ENCODE results near the gene GEMIN8.

GEMIN8 gene

DNA sequence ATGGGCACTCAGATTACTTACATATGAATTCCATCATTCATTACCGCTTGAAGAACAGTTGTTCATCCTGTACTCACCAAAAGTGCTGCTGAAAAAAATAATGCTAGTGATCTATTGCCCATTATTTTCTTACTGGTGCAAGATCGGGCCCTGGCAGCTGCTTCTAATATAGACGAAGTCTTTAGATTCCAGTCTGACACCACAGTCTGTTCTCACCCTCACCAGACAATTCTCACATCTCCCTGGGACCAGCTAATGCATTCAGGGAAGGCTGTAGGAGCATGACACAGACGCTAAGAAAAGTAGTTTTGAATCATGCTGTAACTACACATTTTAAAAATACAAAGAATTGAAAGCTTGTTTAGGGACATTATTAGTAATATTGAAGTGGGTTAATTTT is 13.8 kb downstream of the GEMIN8 start:
- DNase-seq (ENCODE audit: low spot score) = no peak

DNA sequence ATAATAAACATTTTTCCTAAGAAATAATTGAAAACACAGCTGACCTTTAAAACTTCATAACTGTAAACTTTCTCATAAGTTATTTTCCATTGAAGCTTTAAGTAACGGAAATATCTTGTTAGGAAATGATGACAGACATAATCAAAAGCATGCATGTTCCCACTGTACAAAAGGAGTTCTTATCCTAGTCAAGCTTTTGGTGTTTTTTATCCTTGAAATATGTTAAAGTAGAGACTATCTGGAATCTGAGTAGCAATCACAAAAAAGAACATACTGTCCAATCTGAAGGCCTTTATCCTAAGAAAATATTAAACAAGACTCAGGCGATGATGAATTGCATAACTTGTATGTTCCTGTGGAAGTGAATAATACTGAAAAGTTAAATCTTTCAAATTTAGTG is 14.4 kb downstream of the GEMIN8 start:
- DNase-seq (ENCODE audit: low spot score) = no peak

- DNase-seq (ENCODE audit: low spot score) = no peak
Observed at GRCh38 chrX:14014526-14014925, 15.2 kb downstream of the GEMIN8 start.

DNA sequence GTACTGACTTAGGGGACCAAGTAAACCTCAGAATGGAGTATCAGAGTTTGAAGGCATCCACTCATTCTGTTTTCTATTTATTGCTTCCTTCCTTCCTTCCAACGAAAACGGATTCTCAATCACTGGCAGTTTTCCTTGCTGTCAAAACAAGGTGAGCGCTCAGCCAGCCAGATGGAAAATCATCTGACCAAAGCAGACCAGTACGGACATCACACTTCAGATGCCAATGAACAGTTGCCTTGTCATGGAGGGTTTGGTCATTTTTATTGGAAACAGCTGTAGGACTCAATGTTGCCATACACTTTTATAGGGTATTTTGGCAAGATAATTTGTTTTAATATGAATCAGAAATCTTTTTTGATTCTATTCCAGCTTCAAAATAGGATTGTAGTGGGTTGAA is 16.6 kb downstream of the GEMIN8 start:
- no peak for DNase-seq (ENCODE audit: low spot score)

DNA sequence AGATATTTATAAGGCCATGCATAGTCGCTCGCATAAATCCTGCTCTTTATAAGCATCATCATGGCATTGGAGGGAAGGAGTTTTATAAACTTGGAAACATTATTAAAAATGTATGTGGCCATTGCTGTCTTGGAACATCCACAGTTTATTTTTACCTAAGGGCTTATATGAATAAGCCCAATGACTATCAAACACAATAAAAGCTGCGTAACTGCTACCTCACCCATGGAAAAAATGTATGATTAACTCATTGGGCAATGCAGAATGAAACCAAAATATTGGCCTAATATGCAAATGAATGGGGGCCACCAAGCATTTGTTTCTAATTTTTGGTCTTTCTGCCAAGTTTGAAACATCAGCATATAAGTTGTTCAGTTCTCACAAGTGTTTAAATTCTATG is 19.1 kb downstream of the GEMIN8 start:
- DNase-seq (ENCODE audit: low spot score) = no peak

- DNase-seq (ENCODE audit: low spot score) = no peak
Observed at GRCh38 chrX:14006540-14006939, 23.2 kb downstream of the GEMIN8 start.

DNA sequence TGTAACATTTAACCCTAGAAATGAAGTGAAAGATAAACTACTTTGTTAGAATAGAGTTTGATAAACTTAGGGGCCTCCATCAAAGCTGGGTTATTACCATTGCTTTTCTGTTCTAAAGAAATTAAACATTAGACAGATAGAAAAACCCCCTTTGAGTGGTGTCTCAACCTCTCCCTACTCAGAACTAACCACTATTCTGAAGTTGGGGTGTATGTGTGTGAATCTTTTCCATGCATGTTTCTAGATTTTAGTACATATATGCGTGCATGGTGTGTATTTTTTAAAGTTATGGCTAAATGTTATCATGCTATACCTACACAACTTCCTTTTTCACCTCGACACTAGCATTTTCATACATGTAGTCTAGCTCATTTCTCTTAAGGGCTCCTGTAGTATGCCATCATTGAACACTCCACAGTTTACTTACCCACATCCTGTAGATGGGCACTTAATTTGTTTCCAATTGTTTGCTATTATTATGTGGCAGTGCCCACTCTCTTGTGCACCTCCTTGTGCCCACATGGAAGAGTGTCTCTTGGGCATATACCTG is 25.7 kb downstream of the GEMIN8 start:
- no peak for DNase-seq (ENCODE audit: low spot score)

GRCh38 chrX:14003028-14003427 is 26.7 kb downstream of the GEMIN8 start:
- no peak for DNase-seq (ENCODE audit: low spot score)

DNA sequence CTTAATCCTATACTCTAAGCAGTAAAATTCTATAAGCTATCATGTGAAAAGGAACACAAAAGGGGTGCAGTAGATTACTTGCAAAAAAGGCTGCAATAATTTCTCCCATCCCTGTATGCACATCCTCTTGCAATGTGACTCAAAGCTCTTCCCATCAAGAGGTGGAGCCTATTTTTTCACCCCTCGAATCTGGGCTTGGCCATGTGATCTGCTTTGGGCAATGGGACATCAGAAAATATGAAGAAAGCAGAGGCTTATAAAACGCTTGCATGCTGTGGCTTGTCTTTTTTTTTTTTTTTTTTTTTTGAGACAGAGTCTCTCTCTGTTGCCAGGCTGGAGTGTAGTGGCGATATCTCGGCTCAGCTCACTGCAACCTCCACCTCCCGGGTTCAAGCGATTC is 33.0 kb downstream of the GEMIN8 start:
- DNase-seq (ENCODE audit: low spot score) = no peak

DNA sequence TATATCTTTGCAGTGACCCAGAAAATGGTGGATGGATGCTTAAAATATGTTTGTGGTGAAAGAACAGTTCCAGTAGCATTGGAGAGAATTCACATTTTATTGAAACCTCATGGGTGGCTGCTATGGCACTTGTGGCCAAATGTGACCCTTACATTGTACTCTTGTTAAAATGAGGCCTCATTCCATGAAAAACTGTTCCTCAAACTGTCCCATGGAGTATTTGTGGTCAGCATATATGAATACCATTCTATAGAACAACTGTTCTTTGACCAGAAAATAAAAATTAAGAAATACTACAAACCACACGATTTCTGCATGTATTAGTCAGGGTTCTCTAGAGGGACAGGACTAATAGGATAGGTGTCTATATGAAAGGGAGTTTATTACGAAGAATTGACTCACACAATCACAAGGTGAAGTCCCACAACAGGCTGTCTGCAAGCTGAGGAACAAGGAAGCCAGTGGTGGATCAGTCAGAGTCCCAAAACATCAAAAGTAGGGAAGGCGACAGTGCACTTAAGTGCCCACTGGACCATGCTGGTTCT is 35.1 kb downstream of the GEMIN8 start:
- no peak for DNase-seq (ENCODE audit: low spot score)

- DNase-seq (ENCODE audit: low spot score) = no peak
Observed at GRCh38 chrX:13994104-13994503, 35.6 kb downstream of the GEMIN8 start.

- no peak for DNase-seq (ENCODE audit: low spot score)
Observed at GRCh38 chrX:13990126-13990800, 39.4 kb downstream of the GEMIN8 start.

DNA sequence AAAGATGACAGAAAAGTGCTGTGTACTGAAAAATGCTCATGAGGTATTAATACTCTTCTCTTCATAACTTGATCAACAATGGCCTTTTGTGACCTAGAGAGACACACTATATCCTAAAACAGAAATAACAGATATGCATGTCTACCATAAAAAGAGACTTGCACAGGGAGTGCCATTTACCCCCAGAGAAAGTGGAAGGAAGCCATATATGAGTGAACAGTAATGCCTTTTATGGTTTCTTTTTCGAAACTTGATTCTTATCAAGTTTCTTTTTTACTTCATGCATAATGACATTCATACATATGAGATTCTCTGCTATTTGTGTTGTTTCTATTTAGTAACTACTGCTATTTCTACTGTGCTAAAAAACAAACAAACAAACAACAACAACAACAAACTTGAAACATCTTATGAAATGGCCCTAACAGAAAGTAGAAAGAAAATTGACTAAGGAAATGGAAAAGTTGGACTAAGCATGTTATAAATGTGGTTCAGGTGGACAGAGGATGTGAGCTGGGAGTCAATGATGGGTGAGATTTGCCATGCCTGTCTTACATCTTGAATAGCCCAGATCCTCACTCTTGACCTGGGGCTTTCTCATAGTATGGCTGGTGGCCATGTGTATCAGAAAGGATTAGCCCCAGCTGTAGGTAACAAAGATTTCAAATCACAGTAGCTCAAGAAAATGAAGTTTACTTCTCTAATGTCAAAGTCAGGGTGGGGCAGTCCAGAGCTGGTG is 43.8 kb downstream of the GEMIN8 start:
- DNase-seq (ENCODE audit: low spot score) = no peak

DNA sequence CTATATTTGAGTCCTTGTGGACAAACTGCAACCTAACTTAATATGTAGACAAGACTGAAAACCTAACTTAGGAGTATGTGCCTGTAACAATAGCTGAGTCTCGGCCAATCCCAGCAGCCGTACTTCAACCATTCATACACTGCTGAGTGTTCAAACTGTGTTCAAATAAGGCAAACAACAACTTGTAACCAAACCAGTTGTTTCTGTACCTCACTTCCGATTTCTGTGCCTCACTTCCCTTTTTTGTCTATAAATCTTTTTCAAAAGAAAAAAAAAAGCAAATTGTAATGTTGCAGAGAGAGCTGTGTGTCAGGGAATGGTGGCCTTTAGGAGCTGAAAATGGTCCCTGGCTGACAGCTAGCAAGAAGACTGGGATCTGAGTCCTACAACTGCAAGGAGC is 46.0 kb downstream of the GEMIN8 start:
- no peak for DNase-seq (ENCODE audit: low spot score)

- no peak for DNase-seq (ENCODE audit: low spot score)
Observed at GRCh38 chrX:13968198-13968597, 61.5 kb downstream of the GEMIN8 start.

- no peak for DNase-seq (ENCODE audit: low spot score)
Observed at GRCh38 chrX:13967636-13968035, 62.1 kb downstream of the GEMIN8 start.

DNA sequence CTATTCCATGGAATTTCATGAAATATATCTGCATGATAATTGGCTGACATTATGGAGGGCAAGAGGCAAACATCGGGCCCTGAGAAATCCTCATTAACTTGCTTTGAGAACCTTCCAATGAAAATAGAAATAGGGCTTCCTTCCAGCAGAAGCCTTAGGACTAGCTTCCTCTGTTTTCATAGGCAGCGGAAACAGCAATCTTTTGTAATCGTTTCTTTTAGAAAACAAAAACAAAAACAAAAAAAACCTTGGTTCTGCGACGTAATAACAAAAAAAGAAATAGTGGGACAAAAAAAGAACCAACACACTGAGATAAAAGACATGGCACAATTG is 62.9 kb downstream of the GEMIN8 start:
- no peak for DNase-seq (ENCODE audit: low spot score)

DNA sequence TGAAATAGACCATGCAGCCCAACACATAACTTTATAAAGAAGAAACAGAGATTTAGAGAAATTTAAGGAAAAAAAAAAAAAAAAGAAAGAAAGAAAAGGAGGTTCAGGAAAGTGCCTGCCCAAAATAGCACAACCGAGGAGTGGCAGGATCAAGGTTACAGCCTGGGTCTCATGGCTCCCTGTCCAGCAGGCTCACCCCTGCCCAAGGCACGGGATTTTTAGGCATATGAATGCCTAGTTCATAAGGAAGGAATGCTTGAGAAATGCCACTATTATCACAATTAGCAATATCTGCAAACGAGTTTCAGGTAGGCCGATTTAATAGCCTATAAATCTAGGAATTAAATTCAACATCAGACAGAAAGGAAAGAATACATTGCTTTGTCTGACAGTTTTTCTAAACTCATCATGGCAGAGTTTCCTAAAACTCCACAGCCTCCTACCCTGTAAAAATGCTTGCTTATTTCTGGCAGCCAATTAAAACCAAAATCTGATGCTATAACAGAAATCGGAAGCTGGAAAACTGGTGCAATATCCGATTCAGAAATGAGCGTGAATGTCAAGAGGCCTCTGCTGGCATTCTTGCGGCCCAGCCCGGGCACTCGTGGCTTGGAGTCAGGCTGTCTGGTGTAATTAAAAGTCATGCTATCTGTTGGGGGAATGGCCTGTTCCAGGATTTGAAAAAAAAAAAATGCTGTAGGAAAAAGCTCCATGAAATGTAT is 63.5 kb downstream of the GEMIN8 start:
- no peak for DNase-seq (ENCODE audit: low spot score)

DNA sequence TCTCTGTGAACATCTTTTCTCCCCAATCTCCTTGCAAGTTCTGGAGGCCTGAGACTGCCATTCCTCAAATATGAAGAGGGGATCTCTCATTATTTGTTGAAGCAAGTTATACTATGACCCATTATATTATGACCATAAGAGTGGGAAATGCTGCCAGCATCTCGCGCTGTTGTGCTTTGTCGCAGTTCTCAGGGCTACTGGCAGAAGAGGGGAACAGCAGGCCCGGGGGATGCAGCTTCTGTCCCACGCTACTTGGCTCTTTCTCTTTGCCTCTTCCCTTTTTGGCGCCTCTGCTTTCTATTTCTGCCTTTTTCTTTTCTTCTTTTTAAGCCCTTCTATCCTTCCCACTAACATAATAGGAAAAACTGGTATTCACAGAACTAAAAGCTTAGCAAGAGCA is 64.2 kb downstream of the GEMIN8 start:
- no peak for DNase-seq (ENCODE audit: low spot score)

GRCh38 chrX:13956998-13957397 is 72.7 kb downstream of the GEMIN8 start:
- DNase-seq (ENCODE audit: low spot score) = no peak

Measured in CD4-positive, alpha-beta T cell treated with Interleukin-2 at 100 ng/mL for 4 hours (primary cell).